Lung (tissue), 12 donors: ENCODE measurements around the gene MRPL4. TPM values are rescaled to one million over a fixed set of nuclear protein-coding genes. Genes with fewer than 3 reads are reported as not detected.
A peak's percentile ranks its signal among the peaks of the same experiment; 100 is the strongest.

Source experiments
- ATAC-seq: fragments of 200-7000 bp; cut with Tn5 transposase; one replicate; pipeline ENCODE4 v1.9.1; 2020; ENCODE audit warnings: moderate number of reproducible peaks; ENCODE audit not compliant: insufficient read depth, low FRiP score
- DNase-seq, 3 donors: peaks; one replicate each; pipeline ENCODE4 v3.0.0-alpha.2; 2013 to 2017
- H3K27ac ChIP-seq, 2 donors: one replicate each; pipeline ENCODE4 v1.5.1; 2013; ENCODE audit warnings: mild to moderate bottlenecking in 2 of 2, moderate library complexity in 2 of 2, control low read depth in 1 of 2, inconsistent platforms in 1 of 2, low read depth in 1 of 2, low read length in 1 of 2
- H3K27me3 ChIP-seq, 3 donors: one replicate each; pipeline ENCODE4 v1.5.1; 2013; ENCODE audit warnings: low read length in 2 of 3; ENCODE audit not compliant: control insufficient read depth in 3 of 3, insufficient read depth in 3 of 3
- H3K36me3 ChIP-seq, 4 donors: one replicate each; pipeline ENCODE4 v1.5.1; 2013; ENCODE audit warnings: low read length in 4 of 4, mild to moderate bottlenecking in 1 of 4, moderate library complexity in 1 of 4; ENCODE audit not compliant: control insufficient read depth in 4 of 4, insufficient read depth in 4 of 4
- H3K4me1 ChIP-seq, 5 donors: one replicate each; pipeline ENCODE4 v1.5.1; 2013; ENCODE audit warnings: low read length in 5 of 5, mild to moderate bottlenecking in 2 of 5, moderate library complexity in 1 of 5; ENCODE audit not compliant: control insufficient read depth in 5 of 5, insufficient read depth in 5 of 5
- H3K4me3 ChIP-seq: one replicate; pipeline ENCODE4 v1.5.1; 2013; ENCODE audit warnings: mild to moderate bottlenecking, control low read depth, moderate library complexity
- H3K9ac ChIP-seq, 2 donors: one replicate each; pipeline ENCODE4 v1.5.1; 2013; ENCODE audit warnings: low read length in 2 of 2, control low read depth in 1 of 2; ENCODE audit not compliant: insufficient read depth in 1 of 2
- H3K9me3 ChIP-seq, 4 donors: one replicate each; pipeline ENCODE4 v1.5.1; 2013; ENCODE audit warnings: low read length in 3 of 4, mild to moderate bottlenecking in 1 of 4, moderate library complexity in 1 of 4; ENCODE audit not compliant: control insufficient read depth in 4 of 4, insufficient read depth in 3 of 4
- CTCF ChIP-seq: IDR thresholded peaks from 2 replicates; pipeline ENCODE4 v1.5.1; 2012; ENCODE audit warnings: mild to moderate bottlenecking; ENCODE audit errors: control extremely low read depth, extremely low read depth
- WGBS, 2 donors: extraction: QIAGEN DNeasy Blood & Tissue Kit; methylation state at CpG; one replicate each; pipeline ENCODE4 v1.1.7; 2013; 5-methylcytosine and 5-hydroxymethylcytosine counted together
- polyA plus RNA-seq, 2 donors: library from polyadenylated mRNA; stranded (reverse); fragments of 200-250 nt; gene quantifications; one replicate each; pipeline ENCODE4 v1.2.1, GENCODE V29; 2013
- total RNA-seq, 2 donors: library from RNA; depleted of rRNA in 1 of 2; stranded (reverse); fragments of >200 nt in 1 of 2; gene quantifications; one replicate each; pipeline ENCODE4 v1.2.1, GENCODE V29; 2014 to 2021
- donor health status: control.
- donor health status: control.
- donor health status: Bipolar disorder and iron deficiency.
- donor health status: healthy.
- donor health status: DM: yes; HTN: yes; CAD: no.

The MRPL4 gene
- total and polyA plus RNA-seq, 4 donors = 16.6 to 64.8 (median 47.9) TPM

- ATAC-seq = no peak
- H3K27ac ChIP-seq = peak within 1 kb of the TSS in 1 of 2 donors; percentile 78
- H3K27me3 ChIP-seq = peaks cover 0 to 19% (median 8%) of the 10 kb centered on the region in 3 donors
- no peak for TF ChIP-seq CTCF
- peaks cover 0 to 32% (median 0%) of the 10 kb centered on the region in 4 donors for H3K36me3 ChIP-seq
- peak; percentile 98 to 99 (median 98) for DNase-seq
- no peak within 1 kb of the TSS for H3K4me3 ChIP-seq
- H3K9me3 ChIP-seq = no peaks in the 10 kb centered on the region
- peaks cover 0 to 64% (median 39%) of the 10 kb centered on the region in 5 donors for H3K4me1 ChIP-seq
- H3K9ac ChIP-seq = peak within 1 kb of the TSS in 1 of 2 donors; percentile 26
- 2 to 6% methylated on average over 59 of the region's 59 CpGs for WGBS, 2 donors
These were observed 35.1 kb downstream of the MRPL4 start, which contains the start of gene ICAM4 for GRCh38 chr19:10286803-10287737. Gene ICAM4, plus strand, starts transcription at chr19:10286955. Its CDS starts 58 bp downstream, at chr19:10287013.

GRCh38 chr19:10288662-10289166, 36.7 kb downstream of the MRPL4 start:
- H3K9me3 ChIP-seq = peaks cover 0 to 2% (median 0%) of the 10 kb centered on the region in 4 donors
- peaks cover 0 to 24% (median 3%) of the 10 kb centered on the region in 4 donors for H3K36me3 ChIP-seq
- H3K27ac ChIP-seq = peak overlapping the region in 1 of 2 donors; percentile 9
- TF ChIP-seq CTCF = no peak
- H3K4me3 ChIP-seq = no peak overlapping the region
- DNase-seq (peak; percentile 74 to 77 (median 76)), ATAC-seq (peak; percentile 14)
- no peak overlapping the region for H3K9ac ChIP-seq
- H3K27me3 ChIP-seq = peaks cover 0 to 36% (median 18%) of the 10 kb centered on the region in 3 donors
- peaks cover 0 to 70% (median 46%) of the 10 kb centered on the region in 5 donors for H3K4me1 ChIP-seq
- 6% methylated on average over 23 of the region's 23 CpGs for WGBS, 2 donors

- Histone ChIP-seq H3K27me3 (peaks cover 0 to 41% (median 18%) of the 10 kb centered on the region in 3 donors), H3K9ac (no peak overlapping the region), H3K27ac (peak overlapping the region in 1 of 2 donors; percentile 9), H3K9me3 (peaks cover 0 to 5% (median 0%) of the 10 kb centered on the region in 4 donors), H3K36me3 (peaks cover 0 to 18% (median 3%) of the 10 kb centered on the region in 4 donors), H3K4me1 (peaks cover 0 to 70% (median 42%) of the 10 kb centered on the region in 5 donors), H3K4me3 (no peak overlapping the region)
- WGBS, 2 donors = 0 to 1% methylated on average over 45 to 50 of the region's 50 CpGs
- TF ChIP-seq CTCF = no peak
- DNase-seq (peak; percentile 65 to 71 (median 70)), ATAC-seq (peak; percentile 4)
These were observed 37.3 kb downstream of the MRPL4 start for GRCh38 chr19:10289167-10289835.
